ENCODE results near the gene SPRN.

- TF ChIP-seq POLR2A (IDR thresholded peaks at IDR 0.05; ENCODE audit: extremely low read depth, insufficient read length) = no peak
- no peak for TF ChIP-seq CTCF (IDR thresholded peaks at IDR 0.05; ENCODE audit: low read depth, low read length)
- TF ChIP-seq MAX (IDR thresholded peaks at IDR 0.05; ENCODE audit: low read depth, low read length) = no peak
These were observed 23.7 kb upstream of the SPRN start for GRCh38 chr10:133448120-133448519.
